ENCODE data around the gene IWS1. TPM values are rescaled to one million over a fixed set of nuclear protein-coding genes. Genes with fewer than 3 reads are reported as not detected.

The IWS1 gene
- total RNA-seq, 4 donors from 2014 or later: 36.9 to 43.9 (median 39.6) TPM

GRCh38 chr2:127504552-127505430 lies 21.5 kb downstream of the IWS1 start:
- Histone ChIP-seq H3K27me3 (no peaks in the 10 kb centered on the region), H3K36me3 (peaks cover 11 to 58% of the 10 kb centered on the region in 2 donors), H3K4me3 (no peak overlapping the region), H3K9me3 (no peaks in the 10 kb centered on the region), H3K4me1 (peaks cover 12 to 38% (median 17%) of the 10 kb centered on the region in 3 donors), H3K27ac (no peak overlapping the region)
- ATAC-seq: no peak
- TF ChIP-seq CTCF (IDR thresholded peaks at IDR 0.05) (no peak), POLR2AphosphoS5 (IDR thresholded peaks at IDR 0.05) (no peak), EP300 (IDR thresholded peaks at IDR 0.05) (no peak)
- 81 to 88% methylated on average over 5 to 8 of the region's 11 CpGs for WGBS, 2 donors (ENCODE audit: low coverage in 1 of 2)

GRCh38 chr2:127503491-127503890 lies 22.8 kb downstream of the IWS1 start:
- Histone ChIP-seq H3K9me3 (no peaks in the 10 kb centered on the region), H3K27ac (no peak overlapping the region), H3K36me3 (peaks cover 11 to 71% of the 10 kb centered on the region in 2 donors), H3K4me3 (no peak overlapping the region), H3K4me1 (peaks cover 8 to 27% (median 13%) of the 10 kb centered on the region in 3 donors), H3K27me3 (no peaks in the 10 kb centered on the region)
- 87 to 91% methylated on average over 1 to 2 of the region's 2 CpGs for WGBS, 2 donors (ENCODE audit: low coverage in 1 of 2)
- TF ChIP-seq POLR2AphosphoS5 (IDR thresholded peaks at IDR 0.05): no peak
- ATAC-seq: no peak

GRCh38 chr2:127498386-127498785 lies 27.9 kb downstream of the IWS1 start:
- ATAC-seq: no peak
- H3K9me3 ChIP-seq: no peaks in the 10 kb centered on the region
- no peak overlapping the region for H3K4me3 ChIP-seq
- peaks cover 0 to 8% (median 0%) of the 10 kb centered on the region in 3 donors for H3K4me1 ChIP-seq
- H3K27ac ChIP-seq: no peak overlapping the region
- H3K27me3 ChIP-seq: no peaks in the 10 kb centered on the region
- H3K36me3 ChIP-seq: peaks cover 6 to 95% of the 10 kb centered on the region in 2 donors
- WGBS, 2 donors (ENCODE audit: low coverage in 1 of 2): 81 to 90% methylated on average over 2 of the region's 2 CpGs
- TF ChIP-seq EP300 (IDR thresholded peaks at IDR 0.05): no peak
- no peak for TF ChIP-seq POLR2A (IDR thresholded peaks at IDR 0.05)
- no peak for TF ChIP-seq CTCF (IDR thresholded peaks at IDR 0.05)
- TF ChIP-seq POLR2AphosphoS5 (IDR thresholded peaks at IDR 0.05): no peak

- no peak overlapping the region for H3K27ac ChIP-seq
- H3K36me3 ChIP-seq: peaks cover 4 to 96% of the 10 kb centered on the region in 2 donors
- no peaks in the 10 kb centered on the region for H3K4me1 ChIP-seq
- H3K27me3 ChIP-seq: no peaks in the 10 kb centered on the region
- no peak for ATAC-seq
- H3K4me3 ChIP-seq: no peak overlapping the region
- H3K9me3 ChIP-seq: no peaks in the 10 kb centered on the region
- TF ChIP-seq EP300 (IDR thresholded peaks at IDR 0.05) (no peak), CTCF (IDR thresholded peaks at IDR 0.05) (no peak), POLR2AphosphoS5 (IDR thresholded peaks at IDR 0.05) (no peak), POLR2A (IDR thresholded peaks at IDR 0.05) (no peak)
- WGBS, 2 donors (ENCODE audit: low coverage in 1 of 2): 86 to 90% methylated on average over 4 of the region's 4 CpGs
Observed at GRCh38 chr2:127490283-127490682, 36.0 kb downstream of the IWS1 start.

- H3K36me3 ChIP-seq: peaks cover 4 to 97% of the 10 kb centered on the region in 2 donors
- 89 to 100% methylated on average over 5 to 7 of the region's 8 CpGs for WGBS, 2 donors (ENCODE audit: low coverage in 1 of 2)
- no peak for ATAC-seq
- H3K9me3 ChIP-seq: no peaks in the 10 kb centered on the region
- H3K4me1 ChIP-seq: no peaks in the 10 kb centered on the region
- TF ChIP-seq POLR2AphosphoS5 (IDR thresholded peaks at IDR 0.05) (no peak), EP300 (IDR thresholded peaks at IDR 0.05) (no peak), POLR2A (IDR thresholded peaks at IDR 0.05) (no peak), CTCF (IDR thresholded peaks at IDR 0.05) (no peak)
- no peak overlapping the region for H3K4me3 ChIP-seq
- no peak overlapping the region for H3K27ac ChIP-seq
- H3K27me3 ChIP-seq: no peaks in the 10 kb centered on the region
Observed at GRCh38 chr2:127486247-127487058, 39.8 kb downstream of the IWS1 start.

Data from gastroesophageal sphincter (tissue), 4 donors.